Jurkat, Clone E6-1 (cell line): ENCODE results near the gene ACTR8. TPM values are rescaled to one million over a fixed set of nuclear protein-coding genes. Genes with fewer than 3 reads are reported as not detected.
"Not testable (repeated sequence)": the region's sequence is repeated elsewhere in the genome, so short reads cannot be mapped to it uniquely, and the experiment has no call there.

ENCODE experiments used
- DNase-seq: peaks from one replicate; pipeline ENCODE4 v3.0.0-alpha.2; 2011; ENCODE audit warnings: low read depth, low spot score
- H3K4me3 ChIP-seq: 2 replicates; pipeline ENCODE4 v1.5.1; 2011; ENCODE audit warnings: mild to moderate bottlenecking, low read length, control low read depth, moderate library complexity
- polyA plus RNA-seq: library from polyadenylated mRNA; unstranded; fragments of >200 nt; gene quantifications from one replicate; pipeline ENCODE4 v1.2.1, GENCODE V29; 2012; ENCODE audit warnings: missing spikeins; ENCODE audit not compliant: insufficient read length, insufficient read depth

The ACTR8 gene, protein sequence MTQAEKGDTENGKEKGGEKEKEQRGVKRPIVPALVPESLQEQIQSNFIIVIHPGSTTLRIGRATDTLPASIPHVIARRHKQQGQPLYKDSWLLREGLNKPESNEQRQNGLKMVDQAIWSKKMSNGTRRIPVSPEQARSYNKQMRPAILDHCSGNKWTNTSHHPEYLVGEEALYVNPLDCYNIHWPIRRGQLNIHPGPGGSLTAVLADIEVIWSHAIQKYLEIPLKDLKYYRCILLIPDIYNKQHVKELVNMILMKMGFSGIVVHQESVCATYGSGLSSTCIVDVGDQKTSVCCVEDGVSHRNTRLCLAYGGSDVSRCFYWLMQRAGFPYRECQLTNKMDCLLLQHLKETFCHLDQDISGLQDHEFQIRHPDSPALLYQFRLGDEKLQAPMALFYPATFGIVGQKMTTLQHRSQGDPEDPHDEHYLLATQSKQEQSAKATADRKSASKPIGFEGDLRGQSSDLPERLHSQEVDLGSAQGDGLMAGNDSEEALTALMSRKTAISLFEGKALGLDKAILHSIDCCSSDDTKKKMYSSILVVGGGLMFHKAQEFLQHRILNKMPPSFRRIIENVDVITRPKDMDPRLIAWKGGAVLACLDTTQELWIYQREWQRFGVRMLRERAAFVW
- polyA plus RNA-seq = 27.9 TPM

DNA sequence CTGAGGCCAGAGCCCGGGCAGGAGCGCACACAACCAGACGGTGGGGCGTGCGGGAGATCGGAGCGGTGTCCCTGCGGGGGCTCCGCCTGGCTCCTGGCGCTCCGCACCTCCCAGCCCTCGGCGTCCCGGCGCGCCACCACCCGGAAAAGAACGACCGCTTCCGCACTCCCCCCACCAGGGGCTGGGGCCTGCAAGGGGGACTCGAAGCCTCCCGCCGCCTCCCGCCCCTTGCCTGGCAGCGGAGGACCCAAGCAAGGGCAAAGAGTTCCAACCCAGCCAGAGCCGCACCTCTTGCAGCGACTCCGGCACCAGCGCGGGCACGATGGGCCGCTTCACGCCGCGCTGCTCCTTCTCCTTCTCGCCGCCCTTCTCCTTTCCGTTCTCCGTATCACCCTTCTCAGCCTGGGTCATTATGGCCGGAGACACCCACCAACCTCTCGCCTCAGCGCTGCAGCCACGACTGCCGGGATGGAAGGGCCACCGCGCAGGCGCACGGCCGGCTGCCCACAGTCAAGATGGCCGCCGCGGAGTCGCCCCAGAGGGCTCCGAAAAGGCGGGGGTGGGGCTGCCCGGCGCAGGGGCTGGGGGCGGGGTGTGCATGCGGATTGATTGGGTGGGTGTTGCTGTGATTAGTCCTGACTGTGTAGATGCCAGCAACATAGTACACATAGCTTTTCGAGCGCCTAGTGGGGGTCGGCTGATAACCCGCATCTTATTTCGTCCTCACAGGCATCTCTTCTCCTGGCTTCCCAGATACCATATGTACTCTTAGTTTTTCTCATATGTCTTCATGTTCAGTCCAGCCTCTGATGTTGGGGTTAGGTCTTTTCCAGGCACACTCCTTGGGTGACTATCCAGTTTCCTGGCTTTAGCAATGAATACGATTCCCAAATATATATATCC, at the start of gene ACTR8:
Gene ACTR8, minus strand, starts transcription at position 462 of the 903 bp plus-strand sequence. Its CDS starts 51 bp downstream, at position 411.
- H3K4me3 ChIP-seq = peak within 1 kb of the TSS; percentile 81
- DNase-seq = peak; percentile 73

DNA sequence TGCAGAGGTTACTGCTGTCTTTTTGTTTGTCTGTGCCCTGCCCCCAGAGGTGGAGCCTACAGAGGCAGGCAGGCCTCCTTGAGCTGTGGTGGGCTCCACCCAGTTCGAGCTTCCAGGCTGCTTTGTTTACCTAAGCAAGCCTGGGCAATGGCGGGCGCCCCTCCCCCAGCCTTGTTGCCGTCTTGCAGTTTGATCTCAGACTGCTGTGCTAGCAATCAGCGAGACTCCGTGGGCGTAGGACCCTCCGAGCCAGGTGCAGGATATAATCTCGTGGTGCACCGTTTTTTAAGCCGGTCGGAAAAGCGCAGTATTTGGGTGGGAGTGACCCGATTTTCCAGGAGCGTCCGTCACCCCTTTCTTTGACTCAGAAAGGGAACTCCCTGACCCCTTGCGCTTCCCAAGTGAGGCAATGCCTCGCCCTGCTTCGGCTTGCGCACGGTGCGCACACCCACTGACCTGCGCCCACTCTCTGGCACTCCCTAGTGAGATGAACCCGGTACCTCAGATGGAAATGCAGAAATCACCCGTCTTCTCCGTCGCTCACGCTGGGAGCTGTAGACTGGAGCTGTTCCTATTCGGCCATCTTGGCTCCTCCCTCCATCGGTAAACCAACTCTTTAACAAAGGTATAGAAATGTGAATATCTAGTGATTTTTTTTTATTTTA, 45.4 kb upstream of the ACTR8 start:
- DNase-seq, H3K4me3 ChIP-seq: not testable (repeated sequence)

DNA sequence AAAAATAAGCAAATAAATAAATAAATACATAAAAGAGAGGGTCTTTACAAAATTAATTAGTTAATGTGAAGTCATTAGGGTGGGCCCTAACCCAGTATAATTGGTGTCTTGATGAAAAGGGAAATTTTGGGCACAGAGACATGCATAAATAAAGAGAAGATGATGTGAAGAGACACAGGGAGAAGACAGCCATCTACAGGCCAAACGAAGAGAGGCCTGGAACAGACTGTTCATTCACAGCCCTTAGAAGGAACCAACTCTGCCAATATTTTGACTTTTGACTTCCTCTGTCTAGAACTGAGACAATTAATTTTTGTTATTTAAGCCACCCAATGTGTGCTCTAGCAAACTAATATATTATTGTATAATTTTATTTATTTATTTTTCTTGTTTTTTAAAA, 39.3 kb upstream of the ACTR8 start:
- peak; percentile 14 for DNase-seq
- no peak overlapping the region for H3K4me3 ChIP-seq

DNA sequence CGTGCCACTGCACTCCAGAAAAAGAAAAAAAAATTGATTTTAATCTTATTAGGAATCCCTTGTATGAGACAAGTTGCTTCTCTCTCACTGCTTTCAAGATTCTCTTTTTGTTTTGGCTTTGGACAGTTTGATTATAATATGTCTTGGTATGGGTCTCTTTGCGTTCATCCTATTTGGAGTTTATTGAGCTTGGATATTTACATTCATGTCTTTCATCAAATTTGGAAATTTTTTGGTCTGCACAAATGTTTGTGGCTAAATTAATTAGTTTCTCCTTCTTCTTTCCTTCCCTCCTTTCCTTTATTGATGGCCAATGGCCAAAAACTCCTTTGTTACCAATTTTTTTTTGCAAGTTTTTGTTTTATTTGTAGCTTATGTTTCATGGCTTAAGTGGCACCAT, 37.8 kb upstream of the ACTR8 start:
- no peak for DNase-seq

DNA sequence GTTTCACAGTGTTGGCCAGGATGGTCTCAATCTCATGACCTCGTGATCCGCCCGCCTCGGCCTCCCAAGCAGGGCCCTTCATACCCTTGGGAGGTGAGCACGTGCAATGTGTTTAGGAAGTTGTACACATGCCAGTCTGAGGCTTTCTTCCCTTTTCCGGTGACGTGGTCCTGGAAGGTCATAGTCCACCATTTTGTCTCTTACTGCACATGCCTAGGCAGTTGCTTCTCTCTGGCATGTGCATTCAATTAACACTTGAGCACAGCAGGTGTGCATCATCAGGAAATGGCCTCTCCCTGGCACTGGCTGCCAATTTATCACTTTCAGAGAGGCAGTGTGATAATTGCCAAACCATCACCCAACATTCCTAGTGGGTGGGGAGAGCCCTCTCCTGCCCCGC, 31.4 kb upstream of the ACTR8 start:
- no peak for DNase-seq
- no peak overlapping the region for H3K4me3 ChIP-seq

More for the DNA sequence above, 37.8 kb upstream of the ACTR8 start:
- no peak overlapping the region for H3K4me3 ChIP-seq

DNA sequence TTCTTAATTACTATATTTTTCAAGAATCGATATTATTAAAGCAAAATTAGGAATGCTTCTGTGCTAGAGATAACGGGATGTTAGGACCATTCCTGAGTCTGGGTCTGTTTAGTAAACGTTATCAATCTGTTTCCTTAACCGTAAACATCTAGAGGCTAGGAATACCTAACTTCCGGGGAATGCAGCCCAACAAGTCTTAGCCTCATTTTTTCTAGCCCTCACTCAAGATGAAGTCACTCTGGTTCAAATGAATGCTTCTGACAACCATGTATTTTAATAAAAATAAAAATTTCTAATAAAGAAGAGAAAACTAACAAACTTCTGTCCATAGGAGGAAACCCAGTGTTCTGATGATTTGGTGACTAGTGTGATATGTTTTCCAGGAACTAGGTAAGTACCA, 20.8 kb upstream of the ACTR8 start:
- no peak overlapping the region for H3K4me3 ChIP-seq
- no peak for DNase-seq

DNA sequence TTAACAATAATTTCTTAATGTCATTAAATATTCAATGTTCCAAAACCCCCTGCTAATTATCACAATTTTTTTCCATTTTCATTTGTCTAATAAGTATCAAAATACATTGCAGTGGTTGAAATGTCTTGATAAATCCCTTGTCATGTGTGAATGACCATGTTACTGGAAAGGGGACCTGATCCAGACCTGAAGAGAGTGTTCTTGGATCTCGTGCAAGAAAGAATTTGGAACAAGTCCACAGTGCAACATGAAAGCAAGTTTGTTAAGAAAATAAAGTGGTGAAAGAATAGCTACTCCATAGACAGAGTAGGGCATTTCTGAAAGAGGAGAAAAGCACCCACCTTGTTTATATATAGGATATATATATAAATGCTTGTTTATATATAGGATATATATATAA, 20.1 kb upstream of the ACTR8 start:
- no peak for DNase-seq
- no peak overlapping the region for H3K4me3 ChIP-seq

DNA sequence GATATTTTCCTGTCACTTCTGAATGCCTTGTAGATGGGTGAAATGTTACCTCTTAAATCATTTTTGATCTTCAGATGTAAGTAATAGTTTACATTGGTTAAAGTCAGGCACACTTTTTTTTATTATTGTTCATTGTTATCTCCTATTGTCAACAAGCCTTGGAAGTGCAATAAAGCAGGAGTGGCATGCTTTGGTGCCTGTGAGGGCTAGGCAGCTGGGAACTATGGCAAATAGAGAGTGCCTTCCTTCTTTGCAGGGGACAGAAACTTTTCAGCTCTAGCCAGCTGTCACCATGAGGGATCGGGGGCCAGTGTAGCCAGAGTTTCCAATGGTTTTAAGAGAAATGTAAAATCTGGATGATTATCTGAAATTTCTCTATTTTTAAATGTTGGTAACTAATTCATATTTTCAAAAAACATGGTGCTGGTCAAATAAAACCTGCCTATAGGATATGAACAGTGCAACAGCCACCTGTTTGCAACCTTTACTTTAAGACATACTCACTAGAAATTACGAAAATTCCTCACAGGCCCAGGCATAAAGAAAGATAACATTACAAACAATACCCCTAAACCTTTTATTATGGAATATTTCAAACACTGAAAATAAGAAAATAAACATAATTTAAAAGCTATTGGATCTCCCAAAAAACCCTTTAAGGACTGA, 18.8 kb upstream of the ACTR8 start:
- DNase-seq = no peak
- no peak overlapping the region for H3K4me3 ChIP-seq

DNA sequence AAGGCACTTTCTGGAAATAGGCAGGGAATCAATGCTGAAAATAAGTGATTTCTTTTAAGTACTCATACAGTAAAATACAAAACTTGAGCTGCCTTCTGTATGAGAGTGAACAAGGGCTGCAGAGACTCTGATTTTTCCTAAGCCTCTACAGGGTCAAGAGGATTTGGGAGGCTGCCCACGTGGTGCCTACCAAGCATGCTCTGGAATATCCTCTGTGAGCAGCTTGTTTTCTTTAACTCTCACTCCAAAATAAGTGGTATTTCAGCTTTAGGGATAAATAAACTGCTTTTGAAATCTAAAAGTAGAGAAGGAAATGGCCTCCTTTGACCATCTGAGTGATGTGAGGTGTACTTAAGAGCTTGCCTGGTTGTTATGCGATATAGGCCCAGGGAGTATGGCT, 17.8 kb upstream of the ACTR8 start:
- no peak overlapping the region for H3K4me3 ChIP-seq
- no peak for DNase-seq

DNA sequence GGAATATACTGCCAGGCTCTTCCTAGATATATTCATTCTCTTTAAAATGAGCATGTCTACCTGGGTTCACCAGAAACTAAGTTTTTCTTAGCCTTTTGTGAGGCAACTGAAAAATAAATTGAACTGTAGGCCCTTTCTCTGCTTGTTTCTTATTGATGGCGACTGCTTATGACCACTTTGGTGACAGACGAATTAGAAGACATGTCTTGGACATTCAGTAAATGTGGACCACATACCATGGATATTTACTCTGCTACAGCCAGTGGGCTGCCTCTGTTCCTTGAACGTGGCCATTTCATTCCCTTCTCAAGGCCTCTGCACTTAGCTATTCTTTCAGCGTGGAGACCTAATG, 10.3 kb upstream of the ACTR8 start:
- peak overlapping the region; percentile 69 for H3K4me3 ChIP-seq
- DNase-seq = no peak

DNA sequence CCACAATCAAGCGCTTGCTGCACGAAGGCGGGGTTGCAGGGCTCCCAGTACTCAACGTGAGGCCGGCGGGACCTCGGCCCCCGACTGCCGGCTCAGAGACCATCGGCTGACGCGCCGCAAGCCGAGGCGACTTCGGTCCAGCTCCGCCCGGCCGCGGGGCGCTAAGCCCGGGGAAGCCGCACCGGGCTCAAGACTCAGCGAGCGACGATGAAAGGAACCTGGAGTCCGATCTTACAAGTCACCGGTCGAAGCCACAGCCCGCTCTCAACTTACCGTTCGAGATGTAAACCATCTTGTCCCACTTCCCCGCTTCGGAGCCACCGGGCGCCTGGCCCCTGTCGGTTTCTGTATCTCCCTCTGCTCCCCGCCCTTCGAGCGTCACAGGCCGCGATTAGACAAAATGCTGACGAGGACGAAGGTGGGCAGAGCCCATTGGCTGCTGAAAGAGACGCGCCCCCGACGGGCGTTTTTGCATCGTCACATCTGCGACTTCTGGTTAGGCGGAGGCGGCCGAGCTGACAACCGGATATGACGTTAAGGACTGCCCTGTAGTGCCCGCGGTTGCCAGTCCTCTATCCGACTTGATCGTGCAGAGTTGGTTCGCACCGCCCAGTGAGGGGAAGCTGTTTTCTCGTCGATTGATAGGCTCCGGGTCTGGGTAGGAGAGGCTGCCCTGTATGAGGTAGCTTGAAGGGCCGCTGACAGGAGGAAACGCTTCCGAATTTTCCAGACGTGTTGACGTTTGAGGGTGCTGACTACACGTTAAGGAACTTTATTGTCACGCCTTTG, 9.7 kb upstream of the ACTR8 start, which contains the start of gene SELENOK:
Gene SELENOK, minus strand, starts transcription at position 363 of the 789 bp plus-strand sequence.
- H3K4me3 ChIP-seq = peak within 1 kb of the TSS; percentile 69
- peak; percentile 98 for DNase-seq

DNA sequence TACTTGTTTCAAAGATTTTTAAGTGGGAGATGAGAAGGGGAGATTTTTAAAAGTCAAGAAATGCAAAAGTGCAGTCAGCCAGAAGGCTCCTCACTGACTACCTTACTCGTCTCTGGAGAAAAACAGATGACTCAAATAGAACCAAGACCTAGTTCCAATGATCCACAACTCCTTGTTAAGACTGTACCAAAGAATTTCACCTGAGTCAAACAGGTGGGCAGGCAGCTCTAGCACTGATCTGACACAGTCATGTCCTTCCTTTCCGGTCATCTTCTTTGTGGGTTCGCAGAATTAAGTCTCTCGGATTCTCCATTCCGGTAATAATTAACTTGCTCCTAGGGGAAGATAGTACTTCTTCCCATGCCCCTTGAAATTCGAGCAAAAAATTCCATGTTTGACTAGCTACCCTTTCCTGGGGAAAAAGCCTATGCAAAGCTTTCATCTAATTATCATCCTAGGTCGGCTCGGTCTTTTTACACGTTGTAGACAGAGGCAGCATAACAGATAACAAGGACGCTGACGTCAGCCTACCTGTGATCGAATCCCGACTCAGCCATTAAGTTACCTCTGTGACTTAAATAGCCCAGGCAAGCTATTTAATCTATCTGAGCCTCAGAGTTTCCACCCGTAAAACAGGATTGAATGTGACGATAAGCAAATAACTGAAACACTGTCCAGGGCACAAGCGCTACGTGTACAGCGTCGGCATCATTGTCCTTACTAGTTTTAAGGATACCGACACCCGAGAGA, 8.9 kb upstream of the ACTR8 start:
- H3K4me3 ChIP-seq = peak overlapping the region; percentile 69
- DNase-seq = peak; percentile 23

DNA sequence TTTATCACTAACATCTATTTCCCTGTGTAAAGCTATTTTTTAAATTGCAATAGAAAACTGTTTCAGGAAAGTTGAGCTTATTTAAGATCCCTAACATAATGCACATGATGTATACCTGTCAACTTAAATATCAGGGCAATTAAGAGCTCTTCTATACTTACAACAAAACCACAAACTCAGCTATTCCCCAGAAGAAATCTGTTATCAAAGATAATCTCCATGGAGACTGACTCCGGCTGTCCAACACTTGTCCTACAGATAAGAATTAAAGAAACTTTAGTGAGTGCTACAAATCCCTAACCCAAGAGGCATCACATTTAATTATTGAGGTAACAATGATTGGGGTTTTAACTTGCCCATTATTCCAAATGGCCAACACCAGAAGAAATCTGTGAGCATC, 6.3 kb upstream of the ACTR8 start:
- no peak overlapping the region for H3K4me3 ChIP-seq
- no peak for DNase-seq

DNA sequence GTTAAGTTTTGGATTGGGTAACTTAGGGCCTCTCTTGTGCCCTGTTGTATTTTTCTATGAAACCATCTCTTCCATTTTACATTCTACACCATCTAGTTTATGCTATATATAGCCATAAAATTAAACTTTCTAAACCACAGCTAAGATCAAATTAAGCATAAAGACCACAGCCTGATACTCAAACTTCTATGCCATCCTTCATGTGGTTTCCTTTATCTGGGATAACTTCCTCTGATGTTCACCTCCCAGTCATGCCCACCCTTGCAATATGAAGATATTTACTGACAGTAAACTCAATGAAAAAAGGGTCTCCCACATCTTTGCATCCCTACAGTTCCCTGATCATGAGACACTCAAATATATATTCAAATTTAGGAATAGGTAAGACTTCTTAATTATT, 5.5 kb upstream of the ACTR8 start:
- H3K4me3 ChIP-seq = no peak overlapping the region
- DNase-seq = peak; percentile 72

DNA sequence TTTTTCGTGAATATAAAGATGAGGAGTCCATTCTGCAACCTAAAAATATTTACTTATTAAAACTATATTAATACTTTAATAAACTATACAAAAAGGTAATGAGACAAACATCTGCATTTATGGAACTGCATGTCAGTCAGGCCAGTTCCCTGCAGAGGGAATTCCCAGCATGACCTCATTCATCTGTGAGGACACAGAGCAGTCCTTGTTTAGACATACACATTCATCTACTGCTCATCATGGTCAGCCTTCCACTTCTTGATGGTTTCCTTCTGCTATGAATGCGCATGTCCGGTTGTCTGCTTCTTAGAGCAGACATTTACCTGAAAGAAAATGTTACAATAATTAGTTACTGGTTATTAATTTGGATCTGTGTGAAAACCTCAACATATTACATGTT, 3.3 kb upstream of the ACTR8 start:
- DNase-seq = no peak
- H3K4me3 ChIP-seq = no peak overlapping the region

DNA sequence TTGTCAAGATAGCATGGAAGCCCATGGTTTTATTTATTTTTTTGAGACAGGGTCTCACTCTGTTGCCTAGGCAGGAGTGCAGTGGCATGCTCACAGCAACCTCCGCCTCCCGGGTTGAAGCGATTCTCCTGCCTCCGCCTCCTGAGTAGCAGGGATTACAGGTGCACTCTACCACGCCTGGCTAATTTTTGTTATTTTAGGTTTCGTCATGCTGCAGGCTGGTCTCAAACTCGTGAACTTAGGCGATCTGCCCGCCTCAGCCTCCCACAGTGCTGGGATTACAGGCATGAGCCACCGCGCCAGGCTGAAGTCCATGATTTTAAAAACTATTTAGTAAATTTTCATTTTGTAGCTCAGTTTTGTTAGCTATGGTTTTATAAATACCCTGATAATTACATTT, 2.7 kb upstream of the ACTR8 start:
- DNase-seq = no peak

DNA sequence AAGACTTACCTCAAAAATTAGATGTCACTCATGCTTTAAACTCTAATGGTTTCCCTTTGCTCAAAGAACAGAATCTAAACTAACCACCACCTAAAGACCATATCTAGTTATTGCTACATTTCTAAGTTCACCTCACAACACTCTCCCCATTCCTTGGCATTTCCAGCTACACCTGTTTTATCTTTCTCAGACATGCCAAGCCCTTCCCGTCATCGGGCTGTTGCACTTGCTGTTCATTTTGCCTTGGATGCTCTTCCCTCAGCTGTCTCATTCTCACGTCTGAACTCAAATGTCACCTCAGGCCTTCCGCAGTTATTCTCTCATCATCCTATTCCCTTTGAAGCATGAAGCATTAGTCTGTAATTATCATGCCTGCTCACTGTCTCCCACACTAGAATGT, 1.1 kb upstream of the ACTR8 start:
- no peak for DNase-seq

More for the DNA sequence above, 2.7 kb upstream of the ACTR8 start:
- H3K4me3 ChIP-seq = no peak overlapping the region

More for the DNA sequence above, 1.1 kb upstream of the ACTR8 start:
- no peak overlapping the region for H3K4me3 ChIP-seq
